Measurements from ENCODE around the gene ANKS1B.

ANKS1B gene

DNA sequence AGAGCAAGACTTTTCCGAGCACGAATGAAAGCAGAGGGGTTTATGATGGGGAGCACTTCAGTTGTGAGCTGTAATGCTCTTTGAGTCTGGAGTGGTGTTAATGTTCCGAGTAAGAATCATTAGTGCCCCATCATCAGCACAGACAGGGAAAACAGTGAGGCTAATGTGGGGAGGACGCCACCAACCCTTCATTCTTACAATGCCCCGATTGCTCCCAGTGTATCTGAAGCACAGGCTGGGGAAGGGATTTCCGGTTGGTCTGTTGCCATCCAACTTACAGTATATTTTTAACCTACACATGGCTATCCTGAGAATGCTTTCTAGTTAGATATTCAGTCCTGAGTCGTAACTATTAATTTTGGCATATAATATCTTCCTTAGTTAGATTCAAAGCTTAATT, 1198.1 kb downstream of the ANKS1B start:
- Histone ChIP-seq H3K9me2 (replicated peaks; ENCODE audit: low read depth, low read length) (no peaks in the 10 kb centered on the region), H3K36me3 (ENCODE audit: insufficient read depth, low read length) (no peaks in the 10 kb centered on the region), H3K4me2 (ENCODE audit: low read depth, low read length, poor library complexity, severe bottlenecking) (no peak overlapping the region), H3K9ac (ENCODE audit: low read depth, low read length, poor library complexity, severe bottlenecking) (no peak overlapping the region), H3K27me3 (ENCODE audit: insufficient read depth, low read length, poor library complexity, severe bottlenecking) (no peaks in the 10 kb centered on the region), H2AFZ (ENCODE audit: low read length) (no peak overlapping the region), H3K9me3 (ENCODE audit: insufficient read depth, low read depth, low read length) (no peaks in the 10 kb centered on the region), H3K4me1 (ENCODE audit: insufficient read depth, low read length, poor library complexity, severe bottlenecking) (peaks cover 3% of the 10 kb centered on the region), H3F3A (ENCODE audit: low read depth) (no peaks in the 10 kb centered on the region), H3K79me2 (ENCODE audit: insufficient read depth, low read length) (no peaks in the 10 kb centered on the region), H3K4me3 (ENCODE audit: low read length, poor library complexity, severe bottlenecking) (no peak overlapping the region), H4K20me1 (ENCODE audit: insufficient read depth, low read length, poor library complexity, severe bottlenecking) (no peaks in the 10 kb centered on the region)
- no peak for TF ChIP-seq CTCF (conservative IDR thresholded peaks at IDR 0.05; ENCODE audit: low read length)
- no peak for TF ChIP-seq EZH2phosphoT487 (IDR thresholded peaks at IDR 0.05; ENCODE audit: borderline replicate concordance)

- Histone ChIP-seq H3K79me2 (ENCODE audit: insufficient read depth, low read length) (no peaks in the 10 kb centered on the region), H4K20me1 (ENCODE audit: insufficient read depth, low read length, poor library complexity, severe bottlenecking) (no peaks in the 10 kb centered on the region), H3K36me3 (ENCODE audit: insufficient read depth, low read length) (no peaks in the 10 kb centered on the region), H2AFZ (ENCODE audit: low read length) (no peak overlapping the region), H3K27me3 (ENCODE audit: insufficient read depth, low read length, poor library complexity, severe bottlenecking) (no peaks in the 10 kb centered on the region), H3F3A (ENCODE audit: low read depth) (no peaks in the 10 kb centered on the region), H3K9me3 (ENCODE audit: insufficient read depth, low read depth, low read length) (no peaks in the 10 kb centered on the region), H3K9me2 (replicated peaks; ENCODE audit: low read depth, low read length) (no peaks in the 10 kb centered on the region), H3K9ac (ENCODE audit: low read depth, low read length, poor library complexity, severe bottlenecking) (no peak overlapping the region), H3K4me3 (ENCODE audit: low read length, poor library complexity, severe bottlenecking) (no peak overlapping the region), H3K4me2 (ENCODE audit: low read depth, low read length, poor library complexity, severe bottlenecking) (no peak overlapping the region), H3K4me1 (ENCODE audit: insufficient read depth, low read length, poor library complexity, severe bottlenecking) (peaks cover 3% of the 10 kb centered on the region)
- TF ChIP-seq CTCF (conservative IDR thresholded peaks at IDR 0.05; ENCODE audit: low read length) (no peak), EZH2phosphoT487 (IDR thresholded peaks at IDR 0.05; ENCODE audit: borderline replicate concordance) (no peak)
Measured at GRCh38 chr12:98783420-98783819, 1201.3 kb downstream of the ANKS1B start.

DNA sequence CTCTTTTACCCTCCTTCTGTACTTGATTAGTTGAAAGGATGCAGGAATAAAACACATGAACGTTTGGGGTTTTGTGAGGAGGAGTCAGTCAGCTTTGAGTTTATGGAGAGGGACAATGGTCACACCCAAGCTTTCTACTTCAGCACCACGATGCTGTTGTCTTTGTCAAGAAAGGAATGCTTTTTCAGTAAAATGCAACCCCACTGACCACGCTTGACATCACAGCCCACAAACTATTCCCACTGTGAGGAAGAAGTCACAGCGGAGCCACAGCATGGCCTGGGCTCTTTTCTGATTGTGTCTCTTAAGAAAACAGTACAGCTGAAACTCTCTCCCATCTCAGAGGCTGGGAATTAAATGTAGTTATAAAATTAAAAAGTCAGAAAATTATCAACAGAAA, 1204.5 kb downstream of the ANKS1B start:
- H4K20me1 ChIP-seq (ENCODE audit: insufficient read depth, low read length, poor library complexity, severe bottlenecking): no peaks in the 10 kb centered on the region
- TF ChIP-seq CTCF (conservative IDR thresholded peaks at IDR 0.05; ENCODE audit: low read length) (no peak), EZH2phosphoT487 (IDR thresholded peaks at IDR 0.05; ENCODE audit: borderline replicate concordance) (no peak)
- no peaks in the 10 kb centered on the region for H3K9me3 ChIP-seq (ENCODE audit: insufficient read depth, low read depth, low read length)
- no peaks in the 10 kb centered on the region for H3K27me3 ChIP-seq (ENCODE audit: insufficient read depth, low read length, poor library complexity, severe bottlenecking)
- H3K9ac ChIP-seq (ENCODE audit: low read depth, low read length, poor library complexity, severe bottlenecking): no peak overlapping the region
- H3K4me3 ChIP-seq (ENCODE audit: low read length, poor library complexity, severe bottlenecking): no peak overlapping the region
- H3K36me3 ChIP-seq (ENCODE audit: insufficient read depth, low read length): no peaks in the 10 kb centered on the region
- H3K9me2 ChIP-seq (replicated peaks; ENCODE audit: low read depth, low read length): no peaks in the 10 kb centered on the region
- H3K4me2 ChIP-seq (ENCODE audit: low read depth, low read length, poor library complexity, severe bottlenecking): no peak overlapping the region
- peaks cover 3% of the 10 kb centered on the region for H3K4me1 ChIP-seq (ENCODE audit: insufficient read depth, low read length, poor library complexity, severe bottlenecking)
- no peaks in the 10 kb centered on the region for H3F3A ChIP-seq (ENCODE audit: low read depth)
- no peaks in the 10 kb centered on the region for H3K79me2 ChIP-seq (ENCODE audit: insufficient read depth, low read length)
- no peak overlapping the region for H2AFZ ChIP-seq (ENCODE audit: low read length)
